GM12878 (cell line): ENCODE results near the gene TSSK2.

Experiments
- CTCF ChIP-seq, 3 experiments: IDR thresholded peaks in 2 of 3; conservative IDR thresholded peaks in 1 of 3; 2 replicates each; pipeline ENCODE4 v1.5.1; 2011; ENCODE audit warnings: low read depth in 3 of 3, low read length in 3 of 3, mild to moderate bottlenecking in 3 of 3, control low read depth in 2 of 3, moderate library complexity in 2 of 3, inconsistent platforms in 1 of 3, mixed read lengths in 1 of 3; ENCODE audit not compliant: control insufficient read depth in 2 of 3, insufficient read depth in 1 of 3; ENCODE audit errors: extremely low read depth in 1 of 3
- GATAD2B ChIP-seq: fragments of 450-650 bp; conservative IDR thresholded peaks from 2 replicates; pipeline ENCODE4 v1.6.1; 2017; ENCODE audit warnings: low read depth, mild to moderate bottlenecking, moderate library complexity
- HDAC2 ChIP-seq: fragments of 200-600 bp; sonication (generic); IDR thresholded peaks from 2 replicates; pipeline ENCODE4 v1.6.1; 2017
- IKZF1 ChIP-seq: fragments of 450-650 bp; conservative IDR thresholded peaks from 2 replicates; pipeline ENCODE4 v1.6.1; 2017; ENCODE audit warnings: antibody characterized with exemption, mild to moderate bottlenecking
- POLR2AphosphoS5 ChIP-seq: IDR thresholded peaks from 2 replicates; pipeline ENCODE4 v1.6.1; 2011; ENCODE audit warnings: mild to moderate bottlenecking, low read length, inconsistent platforms
- RCOR1 ChIP-seq: conservative IDR thresholded peaks from 2 replicates; pipeline ENCODE4 v1.6.1; 2012; ENCODE audit warnings: low read depth, low read length, improper control_type of control experiment
- SMARCA5 ChIP-seq: fragments of 450-650 bp; IDR thresholded peaks from 2 replicates; pipeline ENCODE4 v1.6.1; 2017; ENCODE audit warnings: mild to moderate bottlenecking
- TCF7 ChIP-seq: IDR thresholded peaks from 2 replicates; pipeline ENCODE4 v1.6.1; 2014; ENCODE audit warnings: antibody characterized with exemption, borderline replicate concordance
- YY1 ChIP-seq: IDR thresholded peaks from 2 replicates; pipeline ENCODE4 v1.6.1; 2011; ENCODE audit warnings: low read depth, mild to moderate bottlenecking, low read length
- ZNF274 ChIP-seq: IDR thresholded peaks from one replicate; pipeline ENCODE4 v1.8.0; 2011; ENCODE audit not compliant: insufficient read length, insufficient read depth
- TF ChIP-seq, protein P1 (sequence below): IDR thresholded peaks from 2 replicates; pipeline ENCODE4 v1.6.1; 2011; ENCODE audit warnings: low read depth, mild to moderate bottlenecking, low read length, moderate library complexity, borderline replicate concordance; ENCODE audit errors: extremely low read depth
- TF ChIP-seq, protein P2 (sequence below): fragments of 450-650 bp; formaldehyde crosslinking; IDR thresholded peaks from 2 replicates; pipeline ENCODE4 v1.4.0; 2022; ENCODE audit warnings: mild to moderate bottlenecking, moderate library complexity
- TF ChIP-seq, protein P3 (sequence below): IDR thresholded peaks from 2 replicates; pipeline ENCODE4 v1.6.1; 2011; ENCODE audit warnings: borderline replicate concordance, low read depth, mild to moderate bottlenecking, moderate library complexity, mixed read lengths, low read length; ENCODE audit not compliant: insufficient read depth; ENCODE audit errors: extremely low read length

- TF ChIP-seq TCF7 (no peak), RCOR1 (no peak), GATAD2B (no peak), ZNF274 (no peak), CTCF (IDR thresholded peaks at IDR 0.05 in 2 of 3, conservative IDR thresholded peaks at IDR 0.05 in 1 of 3; ENCODE audit: control insufficient read depth in 2 of 3, extremely low read depth in 1 of 3, insufficient read depth in 1 of 3, low read depth in 3 of 3, low read length in 3 of 3) (no peak), POLR2AphosphoS5 (no peak), SMARCA5 (no peak), HDAC2 (no peak), IKZF1 (no peak), YY1 (no peak)
- TF ChIP-seq, protein P1, sequence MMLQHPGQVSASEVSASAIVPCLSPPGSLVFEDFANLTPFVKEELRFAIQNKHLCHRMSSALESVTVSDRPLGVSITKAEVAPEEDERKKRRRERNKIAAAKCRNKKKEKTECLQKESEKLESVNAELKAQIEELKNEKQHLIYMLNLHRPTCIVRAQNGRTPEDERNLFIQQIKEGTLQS = no peak
- TF ChIP-seq, protein P2, sequence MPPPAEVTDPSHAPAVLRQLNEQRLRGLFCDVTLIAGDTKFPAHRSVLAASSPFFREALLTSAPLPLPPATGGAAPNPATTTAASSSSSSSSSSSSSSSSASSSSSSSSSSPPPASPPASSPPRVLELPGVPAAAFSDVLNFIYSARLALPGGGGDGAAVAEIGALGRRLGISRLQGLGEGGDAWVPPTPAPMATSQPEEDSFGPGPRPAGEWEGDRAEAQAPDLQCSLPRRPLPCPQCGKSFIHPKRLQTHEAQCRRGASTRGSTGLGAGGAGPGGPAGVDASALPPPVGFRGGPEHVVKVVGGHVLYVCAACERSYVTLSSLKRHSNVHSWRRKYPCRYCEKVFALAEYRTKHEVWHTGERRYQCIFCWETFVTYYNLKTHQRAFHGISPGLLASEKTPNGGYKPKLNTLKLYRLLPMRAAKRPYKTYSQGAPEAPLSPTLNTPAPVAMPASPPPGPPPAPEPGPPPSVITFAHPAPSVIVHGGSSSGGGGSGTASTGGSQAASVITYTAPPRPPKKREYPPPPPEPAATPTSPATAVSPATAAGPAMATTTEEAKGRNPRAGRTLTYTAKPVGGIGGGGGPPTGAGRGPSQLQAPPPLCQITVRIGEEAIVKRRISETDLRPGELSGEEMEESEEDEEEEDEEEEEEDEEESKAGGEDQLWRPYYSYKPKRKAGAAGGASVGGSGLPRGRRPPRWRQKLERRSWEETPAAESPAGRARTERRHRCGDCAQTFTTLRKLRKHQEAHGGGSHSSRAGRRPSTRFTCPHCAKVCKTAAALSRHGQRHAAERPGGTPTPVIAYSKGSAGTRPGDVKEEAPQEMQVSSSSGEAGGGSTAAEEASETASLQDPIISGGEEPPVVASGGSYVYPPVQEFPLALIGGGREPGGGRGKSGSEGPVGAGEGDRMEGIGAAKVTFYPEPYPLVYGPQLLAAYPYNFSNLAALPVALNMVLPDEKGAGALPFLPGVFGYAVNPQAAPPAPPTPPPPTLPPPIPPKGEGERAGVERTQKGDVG (CRISPR knock-in tag) = no peak
- TF ChIP-seq, protein P3, sequence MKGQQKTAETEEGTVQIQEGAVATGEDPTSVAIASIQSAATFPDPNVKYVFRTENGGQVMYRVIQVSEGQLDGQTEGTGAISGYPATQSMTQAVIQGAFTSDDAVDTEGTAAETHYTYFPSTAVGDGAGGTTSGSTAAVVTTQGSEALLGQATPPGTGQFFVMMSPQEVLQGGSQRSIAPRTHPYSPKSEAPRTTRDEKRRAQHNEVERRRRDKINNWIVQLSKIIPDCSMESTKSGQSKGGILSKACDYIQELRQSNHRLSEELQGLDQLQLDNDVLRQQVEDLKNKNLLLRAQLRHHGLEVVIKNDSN = no peak
Measured at GRCh38 chr22:19148417-19149046, 17.4 kb downstream of the TSSK2 start.
